ENCODE measurements around the gene NUP214.

- TF ChIP-seq GLI2 (tag by site-specific recombination; IDR thresholded peaks at IDR 0.05; ENCODE audit: borderline replicate concordance, low read depth) = no peak
- no peak for TF ChIP-seq ZNF133 (tag by site-specific recombination; IDR thresholded peaks at IDR 0.05)
- TF ChIP-seq CTCF (tag by site-specific recombination; IDR thresholded peaks at IDR 0.05) = no peak
- TF ChIP-seq ZNF114 (tag by site-specific recombination; IDR thresholded peaks at IDR 0.05) = no peak
- no peak for TF ChIP-seq ZNF10 (tag by site-specific recombination; IDR thresholded peaks at IDR 0.05)
- TF ChIP-seq SP2 (tag by site-specific recombination; IDR thresholded peaks at IDR 0.05) = no peak
- peak; percentile 37; the same call in 1 of the 2 replicates for TF ChIP-seq ZNF596 (tag by site-specific recombination; IDR thresholded peaks at IDR 0.05)
- no peak for TF ChIP-seq ZNF274 (IDR thresholded peaks at IDR 0.05; ENCODE audit: low read length)
- no peak for TF ChIP-seq ZNF274 (tag by site-specific recombination; IDR thresholded peaks at IDR 0.05; ENCODE audit: borderline replicate concordance)
- no peak for TF ChIP-seq REST (tag by site-specific recombination; IDR thresholded peaks at IDR 0.05)
These were observed 423 bp upstream of the NUP214 start for GRCh38 chr9:131125038-131125287.
